Activated T-cell treated with anti-CD3 and anti-CD28 coated beads for 48 hours (primary cell): ENCODE data around the gene OLIG3.

ENCODE experiments used
- DNase-seq: peaks from one replicate; pipeline ENCODE4 v3.0.0-alpha.2; 2020; ENCODE audit warnings: low read depth

Gene OLIG3

DNA sequence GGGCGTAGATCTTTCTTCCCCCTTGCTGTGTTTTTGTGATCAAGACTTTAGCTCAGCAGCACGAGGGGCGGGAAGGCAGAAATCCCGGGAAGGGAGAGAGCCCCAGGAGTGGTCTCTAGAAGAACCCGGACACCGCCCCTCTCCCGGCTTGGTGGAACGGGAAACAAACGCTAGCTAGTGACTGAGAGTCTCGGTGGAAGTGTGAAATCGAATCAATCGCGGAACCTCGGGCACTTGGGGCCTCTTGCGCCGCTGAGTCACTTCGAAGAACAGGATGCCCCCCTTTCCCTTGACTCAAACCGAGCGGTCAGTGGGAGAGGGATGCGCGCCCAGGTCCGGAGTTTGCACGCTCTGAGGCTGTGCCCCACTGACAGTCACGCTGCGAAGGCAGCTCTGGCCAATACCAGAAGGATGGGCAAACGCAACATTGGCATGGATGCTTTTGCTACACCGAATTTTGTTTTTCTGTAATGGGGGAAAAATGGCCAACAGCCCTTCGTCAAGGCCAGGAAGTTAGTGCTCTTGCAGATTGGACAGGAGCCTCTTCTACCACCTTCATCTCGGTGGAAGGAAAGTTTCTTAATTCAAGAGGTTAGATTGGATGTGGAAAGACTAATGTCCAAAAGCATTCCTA, 1.6 kb upstream of the OLIG3 start:
- no peak for DNase-seq

DNA sequence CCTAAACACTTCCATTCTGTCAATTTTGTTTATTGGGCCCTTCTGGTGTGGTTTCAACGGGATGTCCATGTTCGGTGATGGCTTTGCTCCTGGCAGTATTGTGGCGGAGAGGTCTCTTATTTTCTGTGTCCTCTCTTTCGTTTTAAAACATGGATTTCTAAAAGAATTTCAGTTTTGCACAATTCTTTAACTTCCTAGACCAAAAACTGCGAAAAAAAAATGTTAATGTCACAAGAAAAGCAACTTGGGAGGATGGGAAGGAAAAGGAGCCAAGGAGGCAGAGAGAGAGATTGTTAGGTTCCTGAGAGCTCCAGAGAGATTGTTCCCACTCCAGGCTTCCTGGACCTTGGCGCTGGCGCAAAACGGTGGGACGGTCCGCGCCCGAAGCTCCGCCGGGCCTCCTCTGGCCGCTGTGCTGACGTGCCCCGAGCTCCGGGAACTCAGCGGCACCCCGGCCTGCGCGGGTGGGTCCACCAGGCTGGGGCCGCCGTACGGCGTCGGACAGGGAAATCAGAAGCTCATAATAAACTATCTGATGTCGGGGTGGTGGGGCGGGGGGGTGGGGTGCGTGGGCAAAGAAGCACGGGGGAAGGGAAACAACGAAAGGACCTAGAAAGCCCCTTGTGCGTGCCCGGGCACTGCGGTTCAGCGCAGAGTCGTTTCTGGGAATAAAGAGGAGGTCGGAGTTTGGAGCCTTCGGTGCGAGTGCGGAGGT, 951 bp upstream of the OLIG3 start:
- DNase-seq, result no peak

DNA sequence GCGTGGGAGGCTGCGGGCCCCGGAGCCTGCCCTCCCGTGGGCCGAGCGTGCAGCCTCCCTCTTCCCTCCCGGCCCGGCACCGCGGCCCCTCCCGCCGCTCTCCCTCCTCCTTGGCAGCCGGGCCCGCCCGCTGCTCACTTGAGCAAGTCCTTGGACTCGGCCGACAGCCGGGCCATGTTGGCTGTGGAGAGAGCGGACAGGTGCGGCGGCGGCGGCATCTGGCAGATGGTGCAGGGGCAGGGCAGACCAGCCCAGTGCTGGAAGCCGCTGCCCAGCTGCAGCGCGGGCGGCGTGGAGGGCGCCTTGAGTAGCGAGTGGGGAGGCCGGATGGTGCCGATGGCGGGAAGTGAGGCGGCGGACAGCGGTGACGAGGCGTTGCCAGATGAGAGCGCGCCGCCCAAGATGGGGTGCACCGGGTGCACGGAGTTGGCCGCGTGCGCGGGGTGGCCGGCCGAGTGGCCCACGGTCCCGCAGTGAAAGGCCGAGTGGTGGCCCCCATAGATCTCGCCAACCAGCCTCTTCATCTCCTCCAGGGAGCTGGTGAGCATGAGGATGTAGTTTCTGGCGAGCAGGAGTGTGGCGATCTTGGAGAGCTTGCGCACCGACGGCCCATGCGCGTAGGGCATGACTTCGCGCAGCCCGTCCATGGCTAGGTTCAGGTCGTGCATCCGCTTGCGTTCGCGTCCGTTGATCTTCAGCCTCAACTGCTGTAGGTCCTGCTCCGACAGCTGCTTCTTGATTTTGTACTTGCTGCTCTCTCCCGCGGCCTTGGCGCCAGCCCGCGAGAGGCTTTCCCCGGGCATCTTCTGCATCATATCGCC, 766 bp downstream of the OLIG3 start:
- DNase-seq, result no peak

GRCh38 chr6:137492289-137493217, 1.6 kb downstream of the OLIG3 start:
- no peak for DNase-seq

- no peak for DNase-seq
Measured at GRCh38 chr6:137491478-137491877, 2.7 kb downstream of the OLIG3 start.

DNA sequence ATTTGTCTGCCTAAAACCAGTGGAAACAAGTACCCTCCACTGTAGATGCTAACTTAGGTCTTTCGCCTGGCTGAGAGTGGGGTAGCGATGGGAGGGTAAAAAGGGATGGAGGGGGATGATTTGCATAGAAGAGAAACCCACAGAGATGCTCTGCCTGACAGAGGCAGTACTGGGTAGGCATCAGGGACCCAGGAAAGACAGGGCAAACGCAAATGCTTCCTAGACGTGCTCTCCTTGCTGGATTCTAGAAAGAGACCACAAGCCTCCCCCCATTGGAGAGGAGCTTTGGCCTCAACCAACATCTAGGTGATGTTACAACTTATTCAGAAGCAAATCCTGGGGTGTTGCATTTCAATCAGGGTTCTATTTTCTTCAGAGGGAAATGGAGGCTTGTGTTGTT, 3.2 kb downstream of the OLIG3 start:
- DNase-seq, result no peak

GRCh38 chr6:137490006-137490905, 3.9 kb downstream of the OLIG3 start:
- DNase-seq, result no peak

DNA sequence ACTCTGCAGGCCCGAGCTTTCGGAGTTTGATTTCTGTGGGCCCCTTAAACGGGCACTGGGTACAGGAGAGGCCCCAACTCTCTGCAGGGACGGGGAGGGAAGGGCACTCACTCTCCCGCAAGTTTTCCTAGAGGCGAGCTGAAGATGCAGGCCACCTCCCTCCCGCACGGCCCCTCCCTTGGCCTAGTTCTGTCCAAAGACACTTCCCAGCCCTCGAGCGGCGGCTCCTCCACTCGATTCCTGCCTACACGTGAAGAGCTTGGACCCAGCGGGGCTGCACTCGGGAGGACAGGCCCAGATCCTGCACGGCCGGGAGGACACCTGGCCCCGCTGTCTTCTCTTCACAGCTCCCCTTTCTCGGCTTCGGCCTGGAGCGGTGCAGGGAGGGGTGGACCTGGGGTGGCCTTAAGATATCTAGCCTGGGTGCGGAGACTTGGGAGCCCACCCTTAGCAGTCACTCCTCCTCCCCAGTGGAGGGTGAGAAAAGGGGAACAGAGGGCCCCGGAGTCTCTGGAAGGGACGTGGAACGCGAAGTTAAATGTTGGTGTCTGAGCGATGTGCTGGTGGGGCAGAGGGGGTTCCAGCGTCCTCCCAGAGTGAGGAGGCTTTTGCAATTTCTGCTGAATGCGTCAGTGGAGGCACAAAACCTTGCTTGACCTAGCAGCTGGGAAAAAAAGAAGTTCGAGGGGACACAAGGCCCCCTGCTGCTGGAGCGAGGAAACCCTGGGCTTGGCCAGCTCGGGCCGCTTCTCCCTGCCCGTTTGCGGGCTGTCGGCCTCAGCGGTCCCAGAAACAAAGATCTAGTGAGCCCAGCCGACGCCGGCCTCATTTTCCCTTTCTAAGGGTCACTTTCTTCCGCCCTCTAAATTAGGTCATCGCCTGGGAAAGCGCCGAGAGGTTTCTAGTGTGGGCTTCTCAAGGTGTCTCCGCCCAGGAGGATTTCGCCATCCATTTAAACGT, 4.9 kb downstream of the OLIG3 start:
- no peak for DNase-seq

DNA sequence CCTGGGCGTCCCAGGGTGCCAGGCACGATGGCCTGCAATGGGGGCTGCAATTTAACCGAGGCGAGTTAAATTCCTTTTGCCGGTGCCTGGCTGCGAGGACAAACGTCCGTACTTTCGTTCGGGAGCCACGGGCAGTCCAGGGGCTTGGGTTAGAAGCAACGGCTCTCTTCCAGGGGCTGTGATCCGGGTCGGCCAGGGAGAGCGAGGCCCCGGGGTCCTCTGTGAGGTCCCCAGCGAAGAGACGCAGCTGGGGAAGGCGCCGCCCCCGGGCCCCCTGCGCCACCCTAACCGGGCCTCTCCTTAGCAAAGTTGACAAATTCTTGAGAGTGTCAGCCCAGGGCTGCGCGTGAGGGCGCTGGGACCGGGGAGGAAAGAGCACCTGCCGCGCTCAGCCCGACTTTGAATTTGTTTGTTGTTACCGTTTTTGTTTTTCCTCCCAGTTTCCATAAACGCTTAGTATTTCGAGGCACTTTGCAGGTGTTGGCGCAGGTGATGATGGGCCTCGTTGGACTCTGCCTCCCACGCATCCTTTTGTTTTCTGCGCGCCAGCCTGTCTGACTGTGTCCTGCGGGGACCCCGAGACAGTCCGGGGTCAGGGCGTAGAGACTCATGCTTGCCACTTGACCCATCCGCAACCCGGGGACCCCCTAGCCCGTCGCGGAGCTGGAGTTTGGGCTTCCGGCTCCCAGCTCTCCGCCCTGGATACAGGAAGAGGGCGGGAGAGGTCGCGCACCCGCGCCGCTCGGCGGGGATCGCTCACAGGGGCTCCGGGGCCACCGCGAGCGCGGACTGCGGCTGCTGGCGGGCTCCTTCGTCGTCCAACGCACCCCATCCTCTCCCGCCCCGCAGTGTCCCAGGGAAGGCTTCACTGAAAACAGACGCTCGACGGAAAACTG, 5.8 kb downstream of the OLIG3 start:
- DNase-seq, result no peak

DNA sequence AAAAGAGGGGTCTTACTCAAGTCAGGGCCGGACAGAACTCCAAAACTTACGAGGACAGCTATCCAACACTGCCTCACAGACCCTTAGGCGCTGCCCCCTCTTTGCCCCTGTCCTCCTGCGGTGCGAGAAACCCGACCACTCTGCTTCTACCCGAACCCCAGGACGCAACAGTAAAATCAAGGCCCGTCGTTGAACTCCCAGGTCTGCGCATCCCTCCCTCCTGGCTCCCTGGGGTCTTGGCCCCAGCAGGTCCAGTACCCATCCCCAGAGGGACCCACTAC, 6.4 kb downstream of the OLIG3 start:
- DNase-seq, result no peak

DNA sequence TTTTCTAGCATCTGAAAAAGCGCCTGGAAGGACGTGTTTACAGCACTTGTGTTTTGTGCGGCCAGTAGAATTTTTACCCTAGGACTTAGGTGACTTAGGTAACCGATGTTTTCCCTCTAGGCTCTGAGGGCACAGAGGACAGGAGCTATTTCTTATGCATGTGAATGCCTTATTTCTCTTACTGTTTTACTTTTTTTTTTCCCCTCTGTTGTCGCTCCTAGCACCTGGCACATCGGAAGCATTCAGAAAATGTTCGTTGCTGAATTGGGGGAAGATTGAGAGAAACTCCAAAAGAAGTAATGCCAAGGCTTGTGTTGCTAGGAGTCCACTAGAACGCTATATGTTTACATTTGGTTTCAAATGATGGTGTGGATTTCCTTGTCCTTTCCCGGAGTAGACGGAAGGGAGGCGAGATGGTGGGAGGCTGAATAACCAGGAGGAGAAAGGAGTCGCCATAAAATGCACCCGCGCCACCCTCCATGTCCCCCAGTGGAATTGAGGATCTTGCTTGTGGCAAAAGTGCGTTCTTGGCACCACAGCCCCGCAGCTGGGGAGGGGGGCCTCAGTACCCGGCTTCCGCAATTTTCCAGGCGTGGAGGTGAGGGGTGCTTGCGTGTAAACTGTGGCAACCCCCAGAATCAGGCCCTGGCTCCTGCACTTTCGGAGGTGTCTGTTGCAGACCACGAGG, 6.9 kb downstream of the OLIG3 start:
- DNase-seq, result no peak

DNA sequence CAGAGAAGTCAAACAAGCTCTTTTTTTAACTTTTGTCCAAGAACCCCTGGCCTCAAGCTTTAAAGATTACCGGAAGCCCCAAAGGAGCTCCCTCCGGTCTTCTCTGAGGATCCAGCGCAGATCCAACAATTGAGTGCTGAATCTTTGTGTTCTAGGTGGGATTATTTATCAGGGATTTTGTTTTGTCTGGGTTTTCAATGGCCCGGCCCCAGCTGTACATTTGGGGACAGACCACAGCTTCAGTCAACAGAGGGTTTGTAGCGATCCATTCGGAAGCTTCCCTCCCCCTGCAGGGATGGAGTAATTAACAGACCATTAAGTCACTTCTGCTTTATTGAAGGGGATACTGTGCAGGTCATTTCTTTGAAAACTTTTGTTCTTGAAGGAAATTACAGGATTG, 7.8 kb downstream of the OLIG3 start:
- DNase-seq, result no peak

DNA sequence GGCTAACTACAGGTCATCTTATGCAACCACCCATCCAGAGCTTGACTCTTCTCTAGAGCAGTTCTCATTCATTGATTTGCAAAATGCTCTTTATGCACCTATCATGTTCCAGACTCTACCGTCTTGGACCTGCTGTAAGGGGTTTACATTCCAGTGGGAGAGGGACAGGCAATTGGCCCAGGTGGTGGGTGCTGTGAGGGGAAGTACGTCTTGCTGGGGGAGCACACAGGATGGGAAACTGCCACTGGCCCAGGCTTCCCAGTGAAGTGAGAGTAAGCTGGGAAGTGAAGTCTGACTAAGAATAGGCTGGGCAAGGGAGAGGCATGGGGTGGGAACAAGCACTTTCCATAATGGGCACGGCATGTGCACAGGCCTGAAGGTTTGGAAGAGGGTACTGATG, 13.8 kb downstream of the OLIG3 start:
- DNase-seq, result no peak

- DNase-seq, result no peak
Measured at GRCh38 chr6:137475103-137475502, 19.1 kb downstream of the OLIG3 start.

- DNase-seq, result no peak
Measured at GRCh38 chr6:137473598-137473997, 20.6 kb downstream of the OLIG3 start.

- DNase-seq, result no peak
Measured at GRCh38 chr6:137472641-137473137, 21.5 kb downstream of the OLIG3 start.

- DNase-seq, result no peak
Measured at GRCh38 chr6:137471986-137472385, 22.2 kb downstream of the OLIG3 start.

- no peak for DNase-seq
Measured at GRCh38 chr6:137471497-137471896, 22.7 kb downstream of the OLIG3 start.
